Suprapubic skin (tissue), 4 donors: ENCODE data around the gene MYLK4. TPM values are rescaled to one million over a fixed set of nuclear protein-coding genes. Genes with fewer than 3 reads are reported as not detected.

Source experiments
- DNase-seq, 2 donors: peaks; one replicate each; pipeline ENCODE4 v3.0.0-alpha.2; 2019; ENCODE audit warnings: low spot score in 2 of 2
- H3K27ac ChIP-seq: fragments of 200-600 bp; sonication (generic); one replicate; pipeline ENCODE4 v1.5.1; 2019
- H3K27me3 ChIP-seq: fragments of 200-600 bp; sonication (generic); one replicate; pipeline ENCODE4 v1.5.1; 2019
- H3K36me3 ChIP-seq: fragments of 200-600 bp; sonication (generic); one replicate; pipeline ENCODE4 v1.5.1; 2019
- H3K4me1 ChIP-seq: fragments of 200-600 bp; sonication (generic); one replicate; pipeline ENCODE4 v1.5.1; 2019
- H3K4me3 ChIP-seq: fragments of 200-600 bp; sonication (generic); one replicate; pipeline ENCODE4 v1.5.1; 2019; ENCODE audit warnings: mild to moderate bottlenecking
- H3K9me3 ChIP-seq: fragments of 200-600 bp; sonication (generic); one replicate; pipeline ENCODE4 v1.5.1; 2019
- CTCF ChIP-seq, 2 donors: fragments of 200-600 bp in 1 of 2; fragments of 450-650 bp in 1 of 2; sonication (generic) in 1 of 2; IDR thresholded peaks; one replicate each; pipeline ENCODE4 v1.5.1; 2016 to 2019; ENCODE audit warnings: antibody characterized with exemption in 2 of 2, mild to moderate bottlenecking in 1 of 2, moderate library complexity in 1 of 2
- EP300 ChIP-seq: sonication (generic); formaldehyde crosslinking; IDR thresholded peaks from one replicate; pipeline ENCODE4 v1.6.1; 2017; ENCODE audit warnings: antibody characterized with exemption
- POLR2A ChIP-seq, 2 donors: fragments of 450-650 bp; IDR thresholded peaks; one replicate each; pipeline ENCODE4 v1.6.1; 2017; ENCODE audit warnings: antibody characterized with exemption in 2 of 2, mild to moderate bottlenecking in 2 of 2, moderate library complexity in 2 of 2
- POLR2AphosphoS5 ChIP-seq, 3 donors: sonication (generic); formaldehyde crosslinking; IDR thresholded peaks; one replicate each; pipeline ENCODE4 v1.6.1; 2017; ENCODE audit warnings: antibody characterized with exemption in 3 of 3
- WGBS: methylation state at CpG from one replicate; pipeline ENCODE4 v1.1.5; 2018; 5-methylcytosine and 5-hydroxymethylcytosine counted together
- total RNA-seq, 4 donors: library from RNA; depleted of rRNA; stranded (reverse); fragments of >200 nt; gene quantifications; one replicate each; pipeline ENCODE4 v1.1.0, GENCODE V29; 2016

The MYLK4 gene
- total RNA-seq, 4 donors from 2014 or later, result 1.8 to 6.6 (median 3.5) TPM

- H3K36me3 ChIP-seq, result peaks cover 55% of the 10 kb centered on the region
- no peaks in the 10 kb centered on the region for H3K9me3 ChIP-seq
- H3K4me3 ChIP-seq, result no peak overlapping the region
These were observed 26.5 kb upstream of the MYLK4 start for GRCh38 chr6:2777249-2777648.

GRCh38 chr6:2775003-2775402 is 24.3 kb upstream of the MYLK4 start:
- DNase-seq, result no peak
- 95% methylated on average over 1 of the region's 1 CpG for WGBS
- Histone ChIP-seq H3K4me3 (no peak overlapping the region), H3K4me1 (peaks cover 6% of the 10 kb centered on the region), H3K27me3 (no peaks in the 10 kb centered on the region), H3K36me3 (peaks cover 50% of the 10 kb centered on the region), H3K27ac (no peak overlapping the region), H3K9me3 (no peaks in the 10 kb centered on the region)
- no peak for TF ChIP-seq EP300
- no peak for TF ChIP-seq POLR2AphosphoS5 (IDR thresholded peaks at IDR 0.05)
- TF ChIP-seq POLR2A (IDR thresholded peaks at IDR 0.05), result no peak
- TF ChIP-seq CTCF (IDR thresholded peaks at IDR 0.05), result no peak

More at GRCh38 chr6:2777249-2777648, 26.5 kb upstream of the MYLK4 start:
- WGBS, result 92% methylated on average over 3 of the region's 3 CpGs
- Histone ChIP-seq H3K27ac (no peak overlapping the region), H3K4me1 (no peaks in the 10 kb centered on the region), H3K27me3 (no peaks in the 10 kb centered on the region)
- no peak for DNase-seq
- no peak for TF ChIP-seq CTCF (IDR thresholded peaks at IDR 0.05)

- TF ChIP-seq POLR2AphosphoS5 (IDR thresholded peaks at IDR 0.05) (no peak), POLR2A (IDR thresholded peaks at IDR 0.05) (no peak), EP300 (no peak), CTCF (IDR thresholded peaks at IDR 0.05) (no peak)
These were observed 22.7 kb upstream of the MYLK4 start for GRCh38 chr6:2773449-2773848.

GRCh38 chr6:2772840-2773239 is 22.1 kb upstream of the MYLK4 start:
- Histone ChIP-seq H3K9me3 (no peaks in the 10 kb centered on the region), H3K27me3 (no peaks in the 10 kb centered on the region), H3K27ac (no peak overlapping the region), H3K36me3 (peaks cover 36% of the 10 kb centered on the region), H3K4me1 (peaks cover 27% of the 10 kb centered on the region), H3K4me3 (no peak overlapping the region)
- DNase-seq, result no peak
- no peak for TF ChIP-seq POLR2A (IDR thresholded peaks at IDR 0.05)
- TF ChIP-seq EP300, result no peak
- TF ChIP-seq CTCF (IDR thresholded peaks at IDR 0.05), result no peak
- TF ChIP-seq POLR2AphosphoS5 (IDR thresholded peaks at IDR 0.05), result no peak
- WGBS, result 88% methylated on average over 3 of the region's 3 CpGs

More at GRCh38 chr6:2773449-2773848, 22.7 kb upstream of the MYLK4 start:
- Histone ChIP-seq H3K4me3 (no peak overlapping the region), H3K27ac (no peak overlapping the region), H3K4me1 (peaks cover 21% of the 10 kb centered on the region), H3K27me3 (no peaks in the 10 kb centered on the region), H3K36me3 (peaks cover 36% of the 10 kb centered on the region), H3K9me3 (no peaks in the 10 kb centered on the region)
- no peak for DNase-seq
- 63% methylated on average over 3 of the region's 3 CpGs for WGBS

GRCh38 chr6:2771079-2771478 is 20.4 kb upstream of the MYLK4 start:
- Histone ChIP-seq H3K4me3 (no peak overlapping the region), H3K27ac (no peak overlapping the region), H3K27me3 (no peaks in the 10 kb centered on the region), H3K9me3 (no peaks in the 10 kb centered on the region), H3K36me3 (peaks cover 36% of the 10 kb centered on the region), H3K4me1 (peaks cover 45% of the 10 kb centered on the region)
- DNase-seq, result no peak
- TF ChIP-seq POLR2AphosphoS5 (IDR thresholded peaks at IDR 0.05), result no peak
- no peak for TF ChIP-seq CTCF (IDR thresholded peaks at IDR 0.05)
- TF ChIP-seq POLR2A (IDR thresholded peaks at IDR 0.05), result no peak
- no peak for TF ChIP-seq EP300
- whole genome bisulfite sequencing, result 79% methylated on average over 4 of the region's 4 CpGs
